Fibroblast of mammary gland (primary cell): ENCODE data around the gene B4GALNT3.

Experiments
- DNase-seq: peaks from one replicate; pipeline ENCODE4 v3.0.0-alpha.2; 2010; ENCODE audit warnings: low read depth
- H3K4me3 ChIP-seq: 2 replicates; pipeline ENCODE4 v1.5.1; 2011; ENCODE audit warnings: low read depth, mild to moderate bottlenecking, low read length, moderate library complexity; ENCODE audit not compliant: control insufficient read depth
- CTCF ChIP-seq: conservative IDR thresholded peaks from 2 replicates; pipeline ENCODE4 v1.5.1; 2011; ENCODE audit warnings: low read depth, low read length, inconsistent platforms; ENCODE audit not compliant: control insufficient read depth, insufficient read depth

B4GALNT3 gene

GRCh38 chr12:449203-449602, 10.5 kb upstream of the B4GALNT3 start:
- no peak for TF ChIP-seq CTCF
- no peak for DNase-seq
- no peak overlapping the region for H3K4me3 ChIP-seq

DNA sequence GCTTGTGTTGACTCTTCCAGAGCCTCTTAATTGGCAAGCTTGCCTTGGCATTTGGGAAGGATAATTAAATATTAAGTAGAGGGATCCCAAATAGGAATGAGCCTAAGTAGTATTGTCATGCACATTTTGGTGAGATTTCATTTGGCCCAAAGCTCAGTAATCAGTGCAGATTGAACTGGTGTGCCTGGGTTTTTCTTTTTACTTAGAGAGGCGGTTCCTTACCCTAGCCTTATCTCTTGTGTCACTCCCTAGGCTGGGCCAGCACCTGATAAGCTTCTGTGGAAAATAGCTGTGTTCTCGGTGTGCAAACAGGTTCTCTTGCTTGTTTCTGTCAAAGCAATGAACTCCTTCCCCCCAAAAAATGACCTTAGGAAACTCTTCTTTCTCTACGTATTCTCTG, 9.3 kb upstream of the B4GALNT3 start:
- no peak for DNase-seq
- TF ChIP-seq CTCF, result no peak
- H3K4me3 ChIP-seq, result no peak overlapping the region

GRCh38 chr12:452667-453210, 7.0 kb upstream of the B4GALNT3 start:
- TF ChIP-seq CTCF, result no peak
- H3K4me3 ChIP-seq, result no peak overlapping the region
- DNase-seq, result no peak

GRCh38 chr12:454833-455232, 4.9 kb upstream of the B4GALNT3 start:
- TF ChIP-seq CTCF, result no peak
- no peak overlapping the region for H3K4me3 ChIP-seq
- DNase-seq, result no peak

- no peak overlapping the region for H3K4me3 ChIP-seq
- DNase-seq, result no peak
- TF ChIP-seq CTCF, result no peak
Measured at GRCh38 chr12:455821-456220, 3.9 kb upstream of the B4GALNT3 start.

DNA sequence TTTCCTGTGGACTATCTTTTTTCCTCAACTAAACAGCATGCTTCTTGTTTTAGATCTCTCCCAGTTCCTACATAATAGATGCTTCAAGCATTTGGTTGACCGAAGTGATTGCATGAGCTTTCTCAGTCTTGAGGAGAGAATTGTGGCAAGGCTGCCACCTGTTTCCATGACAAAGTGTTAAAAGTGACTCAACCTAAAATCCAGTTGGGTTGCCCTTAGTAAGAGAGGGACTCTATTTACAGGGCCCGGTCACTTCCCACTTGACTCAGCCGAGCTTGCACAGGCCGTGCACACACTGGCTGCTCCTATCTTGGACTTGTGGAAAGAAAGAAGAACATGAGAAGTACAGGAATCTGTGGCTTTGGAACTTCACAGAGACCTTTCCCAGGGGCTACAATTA, 2.1 kb upstream of the B4GALNT3 start:
- TF ChIP-seq CTCF, result no peak
- no peak overlapping the region for H3K4me3 ChIP-seq
- no peak for DNase-seq

DNA sequence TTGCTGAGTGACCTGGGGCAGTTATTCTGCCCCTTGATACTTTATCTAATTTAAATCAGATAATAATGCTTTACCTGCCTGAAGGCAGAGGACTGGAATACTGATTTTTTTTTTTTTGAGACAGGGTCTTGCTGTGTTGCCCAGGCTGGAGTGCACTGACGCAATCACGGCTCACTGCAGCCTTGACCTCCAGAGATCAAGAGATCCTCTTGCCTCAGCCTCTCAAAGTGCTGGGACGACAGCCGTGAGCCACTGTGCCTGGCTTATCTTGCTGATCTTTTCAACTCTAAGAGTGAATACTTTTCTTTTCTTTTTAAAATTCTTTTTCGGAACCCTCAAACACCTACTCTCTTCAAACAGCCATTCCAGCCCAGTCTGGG, 699 bp upstream of the B4GALNT3 start:
- TF ChIP-seq CTCF, result no peak
- DNase-seq, result no peak
- no peak overlapping the region for H3K4me3 ChIP-seq
